IMR-90 (cell line): ENCODE results near the gene TTC7B. TPM values are rescaled to one million over a fixed set of nuclear protein-coding genes. Genes with fewer than 3 reads are reported as not detected.

Source experiments
- ATAC-seq: fragments of 200-7000 bp; cut with Tn5 transposase; 2 replicates; pipeline ENCODE4 v1.9.1; 2020; ENCODE audit warnings: low read depth, mild to moderate bottlenecking, moderate library complexity
- BruUV-seq: library from RNA; stranded (reverse); fragments of 400-500 nt; replicated peaks from 2 replicates; lab custom pipeline; 2021; lab: Mats Ljungman, UMichigan
- CTCF ChIA-PET: fragments of 300-600 bp; formaldehyde crosslinking; extraction: SDS; loops from one replicate; lab custom pipeline; 2021; ENCODE audit warnings: antibody characterized with exemption; lab: Yijun Ruan, JAX
- POLR2A ChIA-PET: fragments of 300-600 bp; sonication (Branson Sonifier 250); formaldehyde crosslinking; loops from one replicate; lab custom pipeline; 2022; ENCODE audit warnings: antibody characterized with exemption; ENCODE audit not compliant: unreplicated experiment; lab: Charles Lee
- DNase-seq: peaks from one replicate; pipeline ENCODE4 v3.0.0; 2013
- H2AFZ ChIP-seq: replicated peaks from 2 replicates; pipeline ENCODE3; 2013; ENCODE audit warnings: low read length, mild to moderate bottlenecking; ENCODE audit not compliant: poor library complexity
- H2AK5ac ChIP-seq: 2 replicates; pipeline ENCODE4 v1.6.1; 2013; ENCODE audit warnings: low read depth, low read length, inconsistent platforms
- H2AK9ac ChIP-seq: replicated peaks from 2 replicates; pipeline ENCODE3; 2013; ENCODE audit warnings: mild to moderate bottlenecking, low read depth, low read length, moderate library complexity; ENCODE audit not compliant: poor library complexity
- H2BK120ac ChIP-seq: 2 replicates; pipeline ENCODE4 v1.6.1; 2013; ENCODE audit warnings: low read depth, low read length, inconsistent platforms
- H2BK15ac ChIP-seq: 3 replicates; pipeline ENCODE4 v1.6.1; 2013; ENCODE audit warnings: low read depth, low read length, inconsistent platforms
- H2BK20ac ChIP-seq: 2 replicates; pipeline ENCODE4 v1.6.1; 2013; ENCODE audit warnings: low read depth, mild to moderate bottlenecking, inconsistent platforms, low read length, moderate library complexity
- H2BK5ac ChIP-seq: 2 replicates; pipeline ENCODE4 v1.6.1; 2013; ENCODE audit warnings: mild to moderate bottlenecking, low read depth, low read length, inconsistent platforms; ENCODE audit not compliant: poor library complexity, severe bottlenecking
- H3K14ac ChIP-seq: replicated peaks from 2 replicates; pipeline ENCODE4 v1.6.1; 2013; ENCODE audit warnings: low read depth, low read length, inconsistent platforms
- H3K18ac ChIP-seq: 2 replicates; pipeline ENCODE4 v1.6.1; 2013; ENCODE audit warnings: low read depth, low read length, control low read depth
- H3K23ac ChIP-seq: 2 replicates; pipeline ENCODE4 v1.6.1; 2013; ENCODE audit warnings: low read depth, low read length, inconsistent platforms
- H3K27ac ChIP-seq: 2 replicates; pipeline ENCODE4 v1.5.1; 2013; ENCODE audit warnings: mild to moderate bottlenecking, control low read depth, low read length; ENCODE audit not compliant: insufficient read depth
- H3K27me3 ChIP-seq: 2 replicates; pipeline ENCODE4 v1.6.1; 2013; ENCODE audit warnings: low read length; ENCODE audit not compliant: control insufficient read depth, insufficient read depth
- H3K36me3 ChIP-seq: 2 replicates; pipeline ENCODE4 v1.6.1; 2013; ENCODE audit warnings: low read length, mixed read lengths; ENCODE audit not compliant: control insufficient read depth, insufficient read depth
- H3K4ac ChIP-seq: 2 replicates; pipeline ENCODE4 v1.6.1; 2013; ENCODE audit warnings: low read depth, low read length, inconsistent platforms
- H3K4me1 ChIP-seq: 2 replicates; pipeline ENCODE4 v1.6.1; 2013; ENCODE audit warnings: low read length, mixed read lengths; ENCODE audit not compliant: control insufficient read depth, insufficient read depth
- H3K4me2 ChIP-seq: 2 replicates; pipeline ENCODE4 v1.6.1; 2013; ENCODE audit warnings: low read depth, mild to moderate bottlenecking, control low read depth, low read length, moderate library complexity
- H3K4me3 ChIP-seq: 2 replicates; pipeline ENCODE4 v1.5.1; 2013; ENCODE audit warnings: low read depth, mild to moderate bottlenecking, control low read depth, low read length, moderate library complexity; ENCODE audit not compliant: insufficient read depth
- H3K56ac ChIP-seq: 2 replicates; pipeline ENCODE4 v1.6.1; 2013; ENCODE audit warnings: low read length, inconsistent platforms; ENCODE audit not compliant: insufficient read depth; ENCODE audit errors: extremely low read depth
- H3K79me1 ChIP-seq, 2 experiments: 2 replicates each; pipeline ENCODE4 v1.6.1; 2013; ENCODE audit warnings: low read length in 2 of 2, inconsistent platforms in 1 of 2, low read depth in 1 of 2
- H3K9ac ChIP-seq: 2 replicates; pipeline ENCODE4 v1.6.1; 2013; ENCODE audit warnings: low read depth, low read length, control low read depth
- H3K9me1 ChIP-seq: 2 replicates; pipeline ENCODE4 v1.6.1; 2013; ENCODE audit warnings: low read length, inconsistent platforms; ENCODE audit not compliant: insufficient read depth
- H3K9me3 ChIP-seq: 2 replicates; pipeline ENCODE4 v1.6.1; 2013; ENCODE audit warnings: low read length; ENCODE audit not compliant: control insufficient read depth, insufficient read depth
- H4K20me1 ChIP-seq: 2 replicates; pipeline ENCODE4 v1.6.1; 2013; ENCODE audit warnings: low read length, inconsistent platforms; ENCODE audit not compliant: insufficient read depth
- H4K5ac ChIP-seq: 2 replicates; pipeline ENCODE4 v1.6.1; 2013; ENCODE audit warnings: mild to moderate bottlenecking, low read depth, low read length, control low read depth
- H4K8ac ChIP-seq, 2 experiments: 2 replicates each; pipeline ENCODE4 v1.6.1; 2013; ENCODE audit warnings: low read depth in 2 of 2, low read length in 2 of 2, control low read depth in 1 of 2, inconsistent platforms in 1 of 2
- H4K91ac ChIP-seq: 2 replicates; pipeline ENCODE4 v1.6.1; 2013; ENCODE audit warnings: low read depth, low read length, inconsistent platforms; ENCODE audit not compliant: insufficient read depth
- CTCF ChIP-seq: conservative IDR thresholded peaks from 2 replicates; pipeline ENCODE4 v1.5.1; 2012; ENCODE audit warnings: mild to moderate bottlenecking, low read depth, low read length, improper control_type of control experiment
- POLR2A ChIP-seq: IDR thresholded peaks from 2 replicates; pipeline ENCODE4 v1.6.1; 2012; ENCODE audit warnings: mild to moderate bottlenecking, low read depth, low read length
- SMC3 ChIP-seq: fragments of 150-350 bp; IDR thresholded peaks from 2 replicates; pipeline ENCODE4 v1.6.1; 2016; ENCODE audit warnings: low read depth, mild to moderate bottlenecking, antibody characterized with exemption, low read length, moderate library complexity
- WGBS, 2 experiments: methylation state at CpG; one replicate each; pipeline versions ENCODE4 v1.1.5 to v1.1.7; 2013; ENCODE audit warnings: missing lambda C conversion rate in 2 of 2; ENCODE audit not compliant: insufficient read length in 1 of 2; ENCODE audit errors: extremely low coverage in 2 of 2; 5-methylcytosine and 5-hydroxymethylcytosine counted together
- dilution Hi-C: fragments of 300-500 bp; cut with HindIII; formaldehyde crosslinking; loops from one replicate; pipeline ENCODE4 v1.14.3; 2018; ENCODE audit warnings: low sequenced_read_pairs; ENCODE audit not compliant: unreplicated experiment
- in situ Hi-C: fragments of 300-500 bp; cut with MboI; formaldehyde crosslinking; loops from 3 replicates; pipeline ENCODE4 v1.14.3; 2019; ENCODE audit warnings: low sequenced_read_pairs, inconsistent platforms, mixed read lengths
- intact Hi-C: fragments of 100-400 bp; cut with micrococcal nuclease; formaldehyde crosslinking; loops from 2 replicates; pipeline ENCODE4 v1.10.0; 2022
- polyA plus RNA-seq, 3 experiments: library from polyadenylated mRNA; depleted of rRNA; stranded (reverse); fragments of >200 nt; gene quantifications; 2 replicates each; pipeline ENCODE4 v1.2.3, GENCODE V29; 2012; ENCODE audit warnings: low replicate concordance in 1 of 3
- total RNA-seq: library from RNA; depleted of rRNA; stranded (reverse); fragments of >200 nt; gene quantifications from 2 replicates; pipeline ENCODE4 v1.2.3, GENCODE V29; 2012

Gene TTC7B
- total and polyA plus RNA-seq, 2 of the 4 experiments (the other 2 are of a cell fraction) = 18.1 to 35.3 TPM

- Histone ChIP-seq H3K4me3 (no peak overlapping the region), H3K9ac (no peak overlapping the region), H4K8ac (no peak overlapping the region), H3K79me1 (no peaks in the 10 kb centered on the region), H3K23ac (no peak overlapping the region), H3K9me1 (peaks cover 7% of the 10 kb centered on the region; the same call in 1 of the 2 replicates), H4K5ac (no peak overlapping the region), H4K91ac (no peak overlapping the region), H3K4ac (no peak overlapping the region), H2BK5ac (no peak overlapping the region), H2AK9ac (no peak overlapping the region), H3K18ac (no peak overlapping the region), H3K27me3 (no peaks in the 10 kb centered on the region), H2AFZ (no peak overlapping the region), H3K4me2 (no peak overlapping the region), H4K20me1 (no peaks in the 10 kb centered on the region; the same call in none of the 2 replicates), H2BK20ac (no peak overlapping the region), H3K9me3 (no peaks in the 10 kb centered on the region), H3K36me3 (0 out of 2 replicates have a peak, but pooled peaks cover 2% of the 10 kb centered on the region), H3K14ac (no peak overlapping the region), H2BK15ac (no peak overlapping the region), H3K4me1 (no peaks in the 10 kb centered on the region), H3K56ac (no peak overlapping the region), H2BK120ac (no peak overlapping the region), H2AK5ac (no peak overlapping the region), H3K27ac (no peak overlapping the region)
- WGBS, 2 experiments = 92% methylated on average over 9 of the region's 12 CpGs; no CpG with 5 or more reads in 1 of the 2 experiments
- dilution Hi-C loops (no loop called here), in situ Hi-C loops (no loop called here), intact Hi-C loops (no loop called here)
- POLR2A ChIA-PET = no interaction called here
- no peak for DNase-seq
- no peak for TF ChIP-seq POLR2A
- TF ChIP-seq SMC3 = no peak
- no peak for TF ChIP-seq CTCF
- CTCF ChIA-PET = no interaction called here
- no peak for ATAC-seq
- BruUV-seq = no TSS peak
These were observed 257.1 kb downstream of the TTC7B start for GRCh38 chr14:90558983-90559590.
